NCI-H128 (cell line): ENCODE measurements around the gene METTL15.
"Not testable (repeated sequence)": the region's sequence is repeated elsewhere in the genome, so short reads cannot be mapped to it uniquely, and the experiment has no call there.

Source experiments
- DNase-seq: peaks from one replicate; lab custom pipeline; 2025; ENCODE audit not compliant: unreplicated experiment; lab: John Stamatoyannopoulos, UW

METTL15 gene

GRCh38 chr11:28107750-28108618 lies at the start of gene METTL15, which contains the start of gene KIF18A:
Gene METTL15 (plus strand): TSS chr11:28108388. CDS start chr11:28113335, 4,947 bp downstream.
Gene KIF18A (minus strand): TSS chr11:28108156. CDS start chr11:28097947, 10,209 bp downstream.
- peak; percentile 98 for DNase-seq

GRCh38 chr11:28071305-28071704 lies 36.9 kb upstream of the METTL15 start:
- DNase-seq: no peak

GRCh38 chr11:28072321-28072720 lies 35.9 kb upstream of the METTL15 start:
- no peak for DNase-seq

GRCh38 chr11:28077521-28077920 lies 30.7 kb upstream of the METTL15 start:
- no peak for DNase-seq

GRCh38 chr11:28083118-28083517 lies 25.1 kb upstream of the METTL15 start:
- DNase-seq: no peak

GRCh38 chr11:28086569-28086968 lies 21.6 kb upstream of the METTL15 start:
- DNase-seq: no peak

GRCh38 chr11:28087192-28087591 lies 21.0 kb upstream of the METTL15 start:
- DNase-seq: not testable (repeated sequence)

GRCh38 chr11:28087693-28088092 lies 20.5 kb upstream of the METTL15 start:
- DNase-seq: not testable (repeated sequence)

- no peak for DNase-seq
These were observed 18.8 kb upstream of the METTL15 start for GRCh38 chr11:28089378-28089777.

GRCh38 chr11:28090052-28090749 lies 18.0 kb upstream of the METTL15 start:
- DNase-seq: no peak

- DNase-seq: no peak
These were observed 15.4 kb upstream of the METTL15 start for GRCh38 chr11:28092786-28093185.

- no peak for DNase-seq
These were observed 9.9 kb upstream of the METTL15 start for GRCh38 chr11:28098257-28098656.

GRCh38 chr11:28099715-28100114 lies 8.5 kb upstream of the METTL15 start:
- no peak for DNase-seq

GRCh38 chr11:28100665-28101064 lies 7.5 kb upstream of the METTL15 start:
- no peak for DNase-seq

- DNase-seq: not testable (repeated sequence)
These were observed 5.9 kb upstream of the METTL15 start for GRCh38 chr11:28102300-28102699.

- no peak for DNase-seq
These were observed 3.8 kb upstream of the METTL15 start for GRCh38 chr11:28104425-28104824.

- DNase-seq: no peak
These were observed 3.2 kb upstream of the METTL15 start for GRCh38 chr11:28104984-28105383.

GRCh38 chr11:28105869-28106268 lies 2.3 kb upstream of the METTL15 start:
- DNase-seq: no peak

GRCh38 chr11:28106353-28107043 lies 1.7 kb upstream of the METTL15 start:
- DNase-seq: no peak

- no peak for DNase-seq
These were observed 918 bp upstream of the METTL15 start for GRCh38 chr11:28107191-28107749.

- no peak for DNase-seq
These were observed 770 bp downstream of the METTL15 start for GRCh38 chr11:28108958-28109357.
